NCI-H1048 (cell line): ENCODE measurements around the gene SNCA.

Experiments
- DNase-seq: peaks from one replicate; lab custom pipeline; 2025; lab: John Stamatoyannopoulos, UW

Gene SNCA

GRCh38 chr4:89753601-89754066, 83.3 kb downstream of the SNCA start:
- peak; percentile 10 for DNase-seq

DNA sequence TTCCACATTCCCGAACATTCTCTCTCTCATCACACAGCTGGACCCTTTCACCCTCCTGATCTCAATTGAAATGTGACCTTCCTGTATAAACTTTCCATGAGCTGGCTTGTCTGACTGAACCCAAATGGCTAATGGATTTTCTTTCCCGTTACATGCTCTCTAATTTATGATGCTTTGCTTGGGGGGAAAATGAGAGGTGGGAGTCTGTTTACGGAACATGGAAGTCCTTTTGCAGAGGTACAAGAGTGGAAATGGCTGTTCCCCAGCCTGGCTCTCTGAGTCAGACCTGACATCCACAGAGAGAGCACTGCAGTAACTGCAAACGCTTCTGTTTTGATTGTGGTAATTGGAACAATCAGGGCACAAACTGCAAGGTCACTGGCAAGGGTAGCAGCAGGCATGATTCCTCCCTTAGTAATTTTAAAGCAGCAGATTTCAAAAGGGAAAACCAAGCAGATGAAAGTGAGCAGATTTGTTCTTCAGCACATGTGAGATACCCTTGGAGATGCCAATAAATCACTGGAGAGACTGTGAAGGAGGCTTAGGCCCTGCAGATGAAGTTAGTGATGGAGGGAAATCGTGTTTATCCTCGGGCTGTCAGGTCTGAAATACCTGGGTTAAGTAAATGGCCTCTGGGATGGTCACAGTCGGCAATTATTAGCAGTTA, 83.9 kb downstream of the SNCA start:
- DNase-seq, result no peak

DNA sequence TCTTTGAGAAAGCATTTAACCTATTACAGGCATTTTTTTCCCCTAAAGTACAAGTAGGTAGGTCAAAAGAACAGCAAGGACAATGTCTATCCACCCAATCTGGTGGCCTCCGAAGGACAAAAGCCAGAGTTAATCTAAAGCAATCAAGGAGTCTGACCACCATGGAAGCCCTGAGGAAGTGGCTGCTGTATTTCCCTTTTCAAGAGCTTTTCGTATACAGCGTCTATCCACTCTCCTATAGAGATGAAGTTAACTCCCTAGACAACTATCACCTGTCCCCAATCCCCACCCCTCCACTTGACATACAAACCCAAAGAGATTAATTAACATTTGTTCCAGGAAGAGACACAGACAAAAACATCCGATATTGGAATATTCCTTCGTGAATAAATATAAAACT, 85.5 kb downstream of the SNCA start:
- DNase-seq, result no peak

DNA sequence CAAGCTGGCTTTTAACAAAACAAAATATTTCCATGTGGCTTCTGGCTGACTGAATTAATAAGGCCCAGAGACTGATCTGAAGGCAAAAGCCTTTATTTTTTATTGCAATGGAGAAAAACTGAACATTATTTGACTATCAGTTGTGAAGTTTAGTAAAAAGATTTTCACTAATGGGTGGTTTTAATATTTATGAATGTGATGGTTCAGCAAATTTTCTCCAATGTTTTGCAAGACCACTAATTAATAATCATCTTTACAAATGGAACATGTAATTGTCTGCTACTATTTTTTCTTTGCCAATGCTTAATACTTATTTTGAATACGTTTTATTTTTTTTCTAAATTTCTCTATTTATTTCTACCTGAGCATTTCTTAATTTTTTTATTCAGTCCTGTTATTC, 90.6 kb downstream of the SNCA start:
- DNase-seq, result no peak

DNA sequence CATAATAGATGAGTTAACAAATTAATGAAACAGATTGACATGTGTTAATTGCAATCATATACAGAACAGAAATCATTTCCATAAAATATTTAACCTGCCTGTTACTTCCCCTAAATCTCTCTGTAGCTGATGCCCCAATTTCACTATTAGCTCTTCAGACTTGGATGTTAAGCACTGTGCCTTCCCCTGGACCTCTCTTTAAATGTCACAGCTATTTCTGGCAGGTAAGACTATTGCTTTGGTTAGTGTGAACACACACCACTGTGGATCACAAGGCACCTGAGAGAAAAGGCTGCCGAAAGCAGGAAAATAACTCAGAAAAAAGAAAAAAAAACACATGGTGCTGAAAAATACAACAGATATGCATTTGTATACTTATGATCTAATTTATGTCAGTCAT, 91.3 kb downstream of the SNCA start:
- DNase-seq, result no peak

GRCh38 chr4:89744914-89745313, 92.0 kb downstream of the SNCA start:
- no peak for DNase-seq

- DNase-seq, result no peak
Measured at GRCh38 chr4:89741768-89742167, 95.2 kb downstream of the SNCA start.

DNA sequence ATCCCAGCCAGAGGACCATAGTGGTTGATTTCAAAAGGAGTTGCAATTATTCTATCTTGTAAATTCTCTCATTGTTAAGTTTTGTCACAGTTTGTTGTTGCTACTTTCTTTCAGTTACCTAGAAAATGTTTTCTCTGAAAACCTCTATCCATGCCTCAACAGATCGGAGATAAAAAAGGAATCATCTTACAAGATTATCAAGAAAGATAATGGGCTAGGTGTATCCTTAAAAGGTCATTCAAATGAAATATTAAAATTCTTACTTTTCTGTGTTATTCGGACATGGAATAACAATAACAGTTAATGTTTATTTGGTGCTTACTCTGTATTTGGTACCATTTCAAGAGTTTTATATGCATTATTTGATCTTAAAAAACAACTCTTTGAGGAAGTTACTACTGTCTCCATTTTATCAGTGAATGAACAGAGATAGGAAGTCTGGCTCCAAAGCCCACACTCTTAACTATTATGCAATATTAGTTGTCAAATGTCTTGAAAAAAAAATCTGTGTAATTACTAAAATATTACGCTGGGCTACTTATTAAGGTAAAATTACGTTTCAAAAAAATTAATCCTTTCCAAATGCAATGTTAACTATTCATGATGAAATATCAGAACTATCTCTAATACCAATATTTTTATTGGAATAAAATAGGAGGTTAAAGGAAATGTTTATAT, 97.5 kb downstream of the SNCA start:
- DNase-seq, result no peak

GRCh38 chr4:89737888-89738287, 99.1 kb downstream of the SNCA start:
- no peak for DNase-seq

- DNase-seq, result no peak
Measured at GRCh38 chr4:89733946-89734345, 103.0 kb downstream of the SNCA start.

DNA sequence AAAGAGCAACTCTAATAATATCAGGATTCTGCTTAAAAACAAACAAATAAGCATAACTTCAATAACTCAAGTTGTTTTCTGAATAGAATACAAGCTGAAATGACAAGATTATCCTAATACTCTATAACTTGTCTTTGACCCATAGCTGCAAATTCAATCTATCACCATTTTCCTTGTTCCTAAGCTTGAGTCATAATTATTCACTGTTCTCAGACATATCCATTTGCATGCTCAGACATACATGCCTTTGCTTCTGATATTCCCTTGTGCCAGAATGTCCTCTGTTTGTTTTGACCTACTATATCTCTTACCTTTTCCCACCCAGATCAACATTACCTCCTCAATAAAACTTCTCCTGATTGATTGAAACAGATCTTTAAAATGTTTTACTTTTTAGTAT, 109.7 kb downstream of the SNCA start:
- no peak for DNase-seq

DNA sequence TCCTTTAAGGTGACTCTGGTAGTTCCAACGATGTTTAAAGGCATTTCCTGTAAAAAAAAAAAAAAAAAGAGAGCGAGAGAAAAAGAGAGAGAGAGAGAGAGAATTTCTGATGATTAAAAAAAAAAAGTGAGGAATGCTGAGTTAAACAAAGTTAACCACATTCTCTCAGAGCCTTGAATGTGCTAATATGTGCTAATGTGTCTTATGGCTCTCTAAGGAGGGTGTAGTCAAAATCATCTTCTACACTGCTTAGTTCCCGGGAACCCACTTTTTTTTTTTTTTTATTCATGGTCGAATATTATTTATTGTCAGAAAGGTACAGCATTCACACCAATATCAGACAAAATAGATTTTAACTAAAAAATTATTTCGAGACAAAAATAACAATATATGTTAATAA, 111.7 kb downstream of the SNCA start:
- DNase-seq, result no peak

DNA sequence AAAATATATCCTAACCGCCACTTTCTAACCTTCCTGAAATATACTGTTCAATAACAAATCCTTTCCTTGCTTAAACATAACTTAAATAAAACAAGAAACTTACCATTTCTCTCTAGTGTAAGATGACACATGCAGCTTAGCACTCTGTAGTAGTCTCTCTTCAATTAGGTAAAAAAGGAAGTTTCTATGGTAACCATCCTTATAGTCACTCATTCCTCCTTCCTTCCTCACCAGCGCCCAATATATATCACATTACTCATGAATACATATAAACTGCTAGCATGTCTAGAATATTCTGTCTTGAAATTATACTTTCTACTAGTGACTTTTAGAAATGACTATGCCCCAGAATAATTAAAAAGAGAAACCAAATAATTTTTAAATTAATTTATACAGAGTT, 112.2 kb downstream of the SNCA start:
- no peak for DNase-seq

- DNase-seq, result no peak
Measured at GRCh38 chr4:89723096-89723495, 113.9 kb downstream of the SNCA start.

- DNase-seq, result no peak
Measured at GRCh38 chr4:89722517-89722916, 114.4 kb downstream of the SNCA start.

GRCh38 chr4:89720981-89721380, 116.0 kb downstream of the SNCA start:
- DNase-seq, result no peak

GRCh38 chr4:89719536-89720090, 117.3 kb downstream of the SNCA start:
- no peak for DNase-seq

DNA sequence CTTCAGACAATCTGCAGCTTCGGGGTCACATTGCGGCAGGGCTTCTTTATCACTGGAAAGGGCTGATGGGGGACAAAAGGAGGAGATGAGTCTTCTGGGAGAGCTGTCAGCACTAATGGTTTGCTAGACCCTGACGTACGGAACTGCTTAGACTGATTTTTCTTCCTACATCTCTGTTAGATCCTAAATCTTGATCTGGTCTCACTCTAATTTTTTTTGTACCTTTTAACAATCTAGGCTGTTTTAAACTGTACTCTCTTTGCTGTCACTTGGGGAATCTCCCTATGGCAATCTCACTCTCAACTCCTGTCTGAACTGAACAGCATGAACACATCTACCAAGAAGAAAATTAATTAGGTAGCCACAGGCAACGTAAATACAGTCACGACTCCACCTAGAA, 120.1 kb downstream of the SNCA start:
- DNase-seq, result no peak

DNA sequence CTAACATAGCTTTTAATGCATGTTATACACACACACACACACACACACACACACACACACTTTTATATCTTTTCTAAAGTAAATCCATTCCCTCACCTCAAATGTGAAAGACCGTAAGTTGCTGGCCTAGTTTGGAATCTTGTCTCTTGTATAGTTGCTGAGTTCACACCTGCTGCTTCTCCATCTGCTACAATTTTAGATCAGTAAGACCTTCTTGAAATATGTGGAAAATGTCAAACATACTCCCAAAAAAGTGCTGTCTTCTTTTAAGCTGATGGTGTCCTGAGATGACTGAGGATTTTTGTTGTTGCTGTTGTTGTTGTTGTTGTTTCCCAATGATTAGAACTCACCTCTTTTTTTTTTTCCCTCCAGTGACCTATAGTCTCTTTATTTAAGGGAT, 121.3 kb downstream of the SNCA start:
- DNase-seq, result no peak

DNA sequence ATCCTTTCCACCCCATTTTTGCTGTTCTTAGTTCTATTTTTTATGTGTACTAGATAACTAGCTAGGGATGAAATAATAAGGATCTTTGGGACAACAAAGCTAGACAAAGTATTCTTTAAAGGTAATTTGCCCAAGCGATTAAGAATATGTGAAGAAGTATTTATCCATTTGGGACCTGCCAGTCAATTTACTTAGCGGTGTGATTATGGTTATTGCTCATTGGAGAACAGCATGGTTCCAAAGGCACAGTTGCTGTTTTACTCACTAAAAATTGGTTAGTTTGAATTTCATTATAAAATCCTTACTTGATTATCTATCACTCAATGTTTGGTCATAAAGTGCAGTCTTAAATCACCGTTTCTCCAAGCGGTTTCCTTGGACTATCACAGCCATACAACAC, 124.1 kb downstream of the SNCA start:
- DNase-seq, result no peak

GRCh38 chr4:89712141-89712540, 124.8 kb downstream of the SNCA start:
- DNase-seq, result no peak

DNA sequence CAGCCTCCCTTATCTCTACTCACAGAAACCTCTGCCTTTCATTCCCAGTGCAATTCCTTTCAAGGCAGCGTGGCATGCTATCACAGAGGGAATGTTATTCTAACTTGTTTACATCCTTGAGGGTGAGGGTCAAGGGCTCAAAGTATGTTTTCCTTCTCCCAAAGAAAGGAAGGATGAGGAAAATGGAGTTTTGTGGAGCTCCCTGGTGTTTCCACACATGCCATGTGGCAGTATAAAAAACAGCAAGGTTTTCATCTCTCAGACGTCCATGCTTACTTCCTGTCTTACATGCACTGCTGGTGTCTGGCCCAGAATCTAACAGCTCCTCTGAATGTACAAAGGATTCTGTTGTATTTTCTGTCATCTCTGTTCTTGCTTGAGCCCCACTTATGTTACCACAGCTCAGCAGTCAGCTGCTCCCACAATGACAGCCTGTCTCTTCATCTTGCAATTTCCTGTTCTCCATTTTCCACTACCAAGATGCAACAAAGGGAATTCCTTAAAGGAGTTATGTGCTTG, 128.0 kb downstream of the SNCA start:
- no peak for DNase-seq

DNA sequence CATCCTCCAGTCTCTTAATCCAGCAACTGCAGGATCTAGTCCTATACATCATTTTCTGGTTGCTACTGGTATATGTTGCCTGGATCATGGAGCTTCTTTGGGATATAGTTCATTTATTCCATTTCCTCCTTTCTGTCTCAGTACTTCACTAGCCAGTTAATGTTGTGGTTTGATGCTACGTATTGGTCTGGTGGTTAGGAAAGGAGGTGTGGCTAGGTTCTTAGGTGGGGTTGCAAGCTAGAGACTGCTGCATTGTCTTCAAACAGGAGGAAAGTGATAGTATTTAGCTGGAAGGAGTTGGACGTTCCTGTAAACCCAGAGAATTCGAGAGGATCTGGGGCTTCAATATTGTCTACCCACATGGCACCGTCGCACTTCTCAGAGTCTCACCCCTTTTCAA, 129.5 kb downstream of the SNCA start:
- DNase-seq, result no peak
